ENCODE measurements around the gene SWAP70.

SWAP70 gene

DNA sequence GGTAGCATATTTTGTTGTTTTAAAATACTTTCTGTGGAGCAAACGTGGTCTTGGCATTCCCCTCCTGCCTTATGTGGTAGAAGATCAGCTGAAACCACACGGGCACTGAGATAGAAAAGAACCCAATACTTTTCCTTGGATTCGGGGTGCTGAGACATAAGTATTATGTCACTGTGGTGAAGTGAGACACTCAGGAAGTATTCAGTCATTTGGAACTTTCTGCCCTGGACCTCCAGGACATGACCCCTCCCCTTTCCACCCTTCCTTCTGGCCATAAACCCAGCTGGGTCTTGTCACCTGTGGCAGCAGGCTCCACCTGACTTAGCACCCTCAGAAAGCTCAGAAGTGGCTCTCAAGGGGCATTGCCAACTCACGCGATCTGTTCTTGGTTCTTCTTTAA, 123.4 kb downstream of the SWAP70 start:
- no peaks in the 10 kb centered on the region for H4K20me1 ChIP-seq (ENCODE audit: insufficient read depth, low read length, poor library complexity, severe bottlenecking)
- H3K27me3 ChIP-seq (ENCODE audit: insufficient read depth, low read length, poor library complexity, severe bottlenecking), result no peaks in the 10 kb centered on the region
- H3K9me3 ChIP-seq (ENCODE audit: insufficient read depth, low read depth, low read length), result no peaks in the 10 kb centered on the region
- H3F3A ChIP-seq (ENCODE audit: low read depth), result no peaks in the 10 kb centered on the region
- peaks cover 3% of the 10 kb centered on the region for H3K4me1 ChIP-seq (ENCODE audit: insufficient read depth, low read length, poor library complexity, severe bottlenecking)
- H3K79me2 ChIP-seq (ENCODE audit: insufficient read depth, low read length), result no peaks in the 10 kb centered on the region
- peaks cover 2% of the 10 kb centered on the region; the same call in 1 of the 2 replicates for H3K36me3 ChIP-seq (ENCODE audit: insufficient read depth, low read length)
- H2AFZ ChIP-seq (ENCODE audit: low read length), result no peak overlapping the region
- H3K4me3 ChIP-seq (ENCODE audit: low read length, poor library complexity, severe bottlenecking), result no peak overlapping the region
- no peaks in the 10 kb centered on the region for H3K9me2 ChIP-seq (replicated peaks; ENCODE audit: low read depth, low read length)
- H3K4me2 ChIP-seq (ENCODE audit: low read depth, low read length, poor library complexity, severe bottlenecking), result no peak overlapping the region
- H3K9ac ChIP-seq (ENCODE audit: low read depth, low read length, poor library complexity, severe bottlenecking), result no peak overlapping the region
- no peak for TF ChIP-seq EZH2phosphoT487 (IDR thresholded peaks at IDR 0.05; ENCODE audit: borderline replicate concordance)
- TF ChIP-seq, protein P1, sequence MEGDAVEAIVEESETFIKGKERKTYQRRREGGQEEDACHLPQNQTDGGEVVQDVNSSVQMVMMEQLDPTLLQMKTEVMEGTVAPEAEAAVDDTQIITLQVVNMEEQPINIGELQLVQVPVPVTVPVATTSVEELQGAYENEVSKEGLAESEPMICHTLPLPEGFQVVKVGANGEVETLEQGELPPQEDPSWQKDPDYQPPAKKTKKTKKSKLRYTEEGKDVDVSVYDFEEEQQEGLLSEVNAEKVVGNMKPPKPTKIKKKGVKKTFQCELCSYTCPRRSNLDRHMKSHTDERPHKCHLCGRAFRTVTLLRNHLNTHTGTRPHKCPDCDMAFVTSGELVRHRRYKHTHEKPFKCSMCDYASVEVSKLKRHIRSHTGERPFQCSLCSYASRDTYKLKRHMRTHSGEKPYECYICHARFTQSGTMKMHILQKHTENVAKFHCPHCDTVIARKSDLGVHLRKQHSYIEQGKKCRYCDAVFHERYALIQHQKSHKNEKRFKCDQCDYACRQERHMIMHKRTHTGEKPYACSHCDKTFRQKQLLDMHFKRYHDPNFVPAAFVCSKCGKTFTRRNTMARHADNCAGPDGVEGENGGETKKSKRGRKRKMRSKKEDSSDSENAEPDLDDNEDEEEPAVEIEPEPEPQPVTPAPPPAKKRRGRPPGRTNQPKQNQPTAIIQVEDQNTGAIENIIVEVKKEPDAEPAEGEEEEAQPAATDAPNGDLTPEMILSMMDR (conservative IDR thresholded peaks at IDR 0.05; ENCODE audit: low read length), result no peak

DNA sequence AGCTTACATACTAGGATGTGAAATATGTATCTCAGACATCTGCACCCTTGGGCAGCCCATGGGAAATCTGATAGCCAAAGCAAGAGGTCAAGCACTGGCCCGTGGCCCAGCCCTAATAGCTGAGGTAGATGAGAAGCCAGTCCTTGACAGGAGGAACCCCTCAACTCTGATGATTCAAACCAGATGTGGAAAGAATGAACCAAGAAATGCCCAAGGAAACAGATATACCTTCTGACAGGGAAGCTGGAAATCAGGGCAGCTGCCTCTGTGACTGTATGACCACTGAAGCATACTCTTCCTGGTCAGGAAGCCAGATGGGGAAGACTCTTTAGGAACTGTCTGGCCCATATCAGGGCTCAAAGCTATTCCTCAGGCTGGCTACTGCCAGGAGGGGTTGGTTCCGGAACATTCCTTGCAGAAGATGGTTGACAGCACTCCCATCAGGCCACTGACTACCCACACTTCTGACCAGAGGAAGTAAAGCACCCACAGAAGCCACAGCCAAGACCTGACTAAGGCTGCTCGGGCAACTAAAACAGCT, 124.2 kb downstream of the SWAP70 start:
- Histone ChIP-seq H2AFZ (ENCODE audit: low read length) (no peak overlapping the region), H3K36me3 (ENCODE audit: insufficient read depth, low read length) (peaks cover 2% of the 10 kb centered on the region; the same call in 1 of the 2 replicates), H3F3A (ENCODE audit: low read depth) (no peaks in the 10 kb centered on the region), H3K9me3 (ENCODE audit: insufficient read depth, low read depth, low read length) (no peaks in the 10 kb centered on the region), H3K4me1 (ENCODE audit: insufficient read depth, low read length, poor library complexity, severe bottlenecking) (peaks cover 3% of the 10 kb centered on the region), H4K20me1 (ENCODE audit: insufficient read depth, low read length, poor library complexity, severe bottlenecking) (no peaks in the 10 kb centered on the region), H3K27me3 (ENCODE audit: insufficient read depth, low read length, poor library complexity, severe bottlenecking) (no peaks in the 10 kb centered on the region), H3K9ac (ENCODE audit: low read depth, low read length, poor library complexity, severe bottlenecking) (no peak overlapping the region), H3K4me2 (ENCODE audit: low read depth, low read length, poor library complexity, severe bottlenecking) (no peak overlapping the region), H3K4me3 (ENCODE audit: low read length, poor library complexity, severe bottlenecking) (no peak overlapping the region), H3K79me2 (ENCODE audit: insufficient read depth, low read length) (no peaks in the 10 kb centered on the region), H3K9me2 (replicated peaks; ENCODE audit: low read depth, low read length) (no peaks in the 10 kb centered on the region)
- TF ChIP-seq EZH2phosphoT487 (IDR thresholded peaks at IDR 0.05; ENCODE audit: borderline replicate concordance), result no peak
- TF ChIP-seq, protein P1 (conservative IDR thresholded peaks at IDR 0.05; ENCODE audit: low read length), result no peak

DNA sequence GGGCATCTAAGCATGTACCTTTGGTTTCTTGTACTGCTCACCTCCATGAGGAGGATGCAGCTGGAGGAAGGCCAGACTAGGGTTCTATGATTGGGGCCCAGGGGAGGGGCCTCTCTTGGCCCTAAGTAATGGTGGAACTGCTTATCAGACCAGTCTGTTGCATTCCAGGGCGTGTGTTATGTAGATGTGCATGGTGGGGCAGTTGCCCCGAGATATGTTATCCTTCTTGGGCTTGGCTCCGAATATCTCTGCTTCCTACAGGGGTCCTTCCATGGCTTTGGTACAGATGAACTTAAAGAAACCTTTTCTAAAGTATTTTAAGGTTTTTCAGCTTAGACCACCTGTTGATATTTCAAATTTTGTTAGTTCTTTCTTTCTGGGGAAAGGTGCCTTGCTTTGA, 126.0 kb downstream of the SWAP70 start:
- H2AFZ ChIP-seq (ENCODE audit: low read length), result no peak overlapping the region
- no peak overlapping the region for H3K9ac ChIP-seq (ENCODE audit: low read depth, low read length, poor library complexity, severe bottlenecking)
- H3K4me2 ChIP-seq (ENCODE audit: low read depth, low read length, poor library complexity, severe bottlenecking), result no peak overlapping the region
- H3K9me3 ChIP-seq (ENCODE audit: insufficient read depth, low read depth, low read length), result no peaks in the 10 kb centered on the region
- no peaks in the 10 kb centered on the region for H3F3A ChIP-seq (ENCODE audit: low read depth)
- H3K4me3 ChIP-seq (ENCODE audit: low read length, poor library complexity, severe bottlenecking), result no peak overlapping the region
- TF ChIP-seq EZH2phosphoT487 (IDR thresholded peaks at IDR 0.05; ENCODE audit: borderline replicate concordance), result no peak
- TF ChIP-seq, protein P1 (conservative IDR thresholded peaks at IDR 0.05; ENCODE audit: low read length), result no peak
- no peaks in the 10 kb centered on the region for H3K27me3 ChIP-seq (ENCODE audit: insufficient read depth, low read length, poor library complexity, severe bottlenecking)
- peaks cover 3% of the 10 kb centered on the region for H3K4me1 ChIP-seq (ENCODE audit: insufficient read depth, low read length, poor library complexity, severe bottlenecking)
- H3K79me2 ChIP-seq (ENCODE audit: insufficient read depth, low read length), result no peaks in the 10 kb centered on the region
- no peaks in the 10 kb centered on the region for H4K20me1 ChIP-seq (ENCODE audit: insufficient read depth, low read length, poor library complexity, severe bottlenecking)
- no peaks in the 10 kb centered on the region for H3K9me2 ChIP-seq (replicated peaks; ENCODE audit: low read depth, low read length)
- peaks cover 2% of the 10 kb centered on the region; the same call in 1 of the 2 replicates for H3K36me3 ChIP-seq (ENCODE audit: insufficient read depth, low read length)
